Spleen (tissue), 11 donors: ENCODE results near the gene SIPA1. TPM values are rescaled to one million over a fixed set of nuclear protein-coding genes. Genes with fewer than 3 reads are reported as not detected.
"Not testable (repeated sequence)": the region's sequence is repeated elsewhere in the genome, so short reads cannot be mapped to it uniquely, and the experiment has no call there.

Source experiments
- DNase-seq: peaks from one replicate; pipeline ENCODE4 v3.0.0-alpha.2; 2020
- H3K27ac ChIP-seq, 8 donors: fragments of 200-600 bp; sonication (generic) in 7 of 8; 1 replicate in 4 of 8; 2 replicates in 4 of 8; pipeline versions ENCODE4 v1.5.0 to v1.8.0; 2016 to 2021; ENCODE audit warnings: inconsistent platforms in 4 of 8, mild to moderate bottlenecking in 4 of 8, moderate library complexity in 1 of 8
- H3K27me3 ChIP-seq, 7 donors: fragments of 200-600 bp; sonication (generic) in 6 of 7; replicated peaks in 1 of 7; 1 replicate in 4 of 7; 2 replicates in 3 of 7; pipeline versions ENCODE4 v1.5.0 to v1.8.0; 2016 to 2021; ENCODE audit warnings: inconsistent platforms in 3 of 7, mild to moderate bottlenecking in 1 of 7
- H3K36me3 ChIP-seq, 6 donors: fragments of 200-600 bp; sonication (generic) in 5 of 6; 1 replicate in 4 of 6; 2 replicates in 2 of 6; pipeline versions ENCODE4 v1.5.0 to v1.8.0; 2016 to 2021; ENCODE audit warnings: inconsistent platforms in 2 of 6
- H3K4me1 ChIP-seq, 6 donors: fragments of 200-600 bp; sonication (generic) in 5 of 6; 1 replicate in 3 of 6; 2 replicates in 3 of 6; pipeline versions ENCODE4 v1.5.0 to v1.8.0; 2016 to 2021; ENCODE audit warnings: inconsistent platforms in 3 of 6
- H3K4me3 ChIP-seq, 8 donors: fragments of 200-600 bp; sonication (generic) in 7 of 8; 1 replicate in 4 of 8; 2 replicates in 4 of 8; pipeline versions ENCODE4 v1.5.0 to v1.8.0; 2016 to 2021; ENCODE audit warnings: inconsistent platforms in 4 of 8, mild to moderate bottlenecking in 4 of 8, moderate library complexity in 2 of 8
- H3K9me3 ChIP-seq, 8 donors: fragments of 200-600 bp; sonication (generic) in 7 of 8; 1 replicate in 4 of 8; 2 replicates in 4 of 8; pipeline versions ENCODE4 v1.5.0 to v1.8.0; 2016 to 2021; ENCODE audit warnings: inconsistent platforms in 4 of 8
- CTCF ChIP-seq, 11 experiments: fragments of 200-600 bp in 7 of 11; fragments of 450-650 bp in 4 of 11; sonication (generic) in 4 of 11; IDR thresholded peaks in 8 of 11; conservative IDR thresholded peaks in 3 of 11; 1 replicate in 7 of 11; 2 replicates in 4 of 11; pipeline versions ENCODE4 v1.4.0 to v1.8.0; 2016 to 2021; ENCODE audit warnings: antibody characterized with exemption in 11 of 11, inconsistent platforms in 4 of 11, mild to moderate bottlenecking in 1 of 11
- POLR2A ChIP-seq, 3 donors: fragments of 450-650 bp; IDR thresholded peaks; one replicate each; pipeline ENCODE4 v1.5.1; 2017; ENCODE audit warnings: antibody characterized with exemption in 3 of 3, mild to moderate bottlenecking in 1 of 3
- POLR2AphosphoS5 ChIP-seq, 3 donors: sonication (generic); formaldehyde crosslinking; IDR thresholded peaks; one replicate each; pipeline ENCODE4 v1.5.1; 2017; ENCODE audit warnings: antibody characterized with exemption in 3 of 3
- WGBS, 5 donors: extraction: QIAGEN DNeasy Blood & Tissue Kit in 3 of 5; methylation state at CpG; one replicate each; pipeline versions ENCODE4 v1.1.5 to v1.1.7; 2013 to 2018; 5-methylcytosine and 5-hydroxymethylcytosine counted together
- intact Hi-C: fragments of 100-400 bp; cut with DNase I; formaldehyde crosslinking; loops from one replicate; pipeline ENCODE4 v1.15.0; 2023; ENCODE audit warnings: low total_unique reads
- polyA plus RNA-seq, 3 donors: library from polyadenylated mRNA; stranded (reverse); fragments of 200-250 nt; gene quantifications; one replicate each; pipeline ENCODE4 v1.2.1, GENCODE V29; 2013
- total RNA-seq, 7 donors: library from RNA; depleted of rRNA in 3 of 7; stranded (reverse); fragments of >200 nt in 3 of 7; fragmentation: NEBNext Ultra II Directional in 4 of 7; extraction: Animal tissue kit (Norgen Biotek cat#: 25700) in 4 of 7; gene quantifications; one replicate each; pipeline versions ENCODE4 v1.1.0 to v1.2.1, GENCODE V29; 2016 to 2021
- donor health status: healthy with polysubstance abuse.
- donor health status: DM: no; HTN: no; CAD: no; lungs with moderate emphysema.
- donor health status: DM: no; HTN: no; CAD: no.
- donor health status: Bipolar disorder and iron deficiency.
- donor health status: healthy.
- donor health status: DM: no; HTN: no; CAD: no.
- donor health status: DM: yes; HTN: yes; CAD: no.

Gene SIPA1
- total and polyA plus RNA-seq, 10 donors, result 167 to 423 (median 272) TPM

- 90 to 95% (median 93%) methylated on average over 21 to 28 of the region's 28 CpGs for WGBS, 5 donors
- peak; percentile 79 for DNase-seq
- peak overlapping the region in 6 of 8 donors; percentile 79 to 99 (median 97) for H3K27ac ChIP-seq
- H3K4me3 ChIP-seq, result no peak overlapping the region
- no peaks in the 10 kb centered on the region for H3K27me3 ChIP-seq
- TF ChIP-seq CTCF (IDR thresholded peaks at IDR 0.05 in 8 of 11, conservative IDR thresholded peaks at IDR 0.05 in 3 of 11), result no peak
- TF ChIP-seq POLR2AphosphoS5 (IDR thresholded peaks at IDR 0.05), result no peak
- TF ChIP-seq POLR2A (IDR thresholded peaks at IDR 0.05), result no peak
- intact Hi-C loops, result loop anchor here (10.0 kb wide), 1 partner anchor 68 kb away; no protein-coding TSS in a partner anchor
- H3K9me3 ChIP-seq, result no peaks in the 10 kb centered on the region
- peaks cover 2 to 67% (median 39%) of the 10 kb centered on the region in 6 donors for H3K36me3 ChIP-seq
- peaks cover 52 to 96% (median 76%) of the 10 kb centered on the region in 6 donors for H3K4me1 ChIP-seq
Observed at GRCh38 chr11:65636108-65637031, 1.5 kb upstream of the SIPA1 start.

GRCh38 chr11:65637032-65637557 lies 806 bp upstream of the SIPA1 start:
- DNase-seq, result peak; percentile 76
- intact Hi-C loops, result loop anchor here (10.0 kb wide), 1 partner anchor 68 kb away; no protein-coding TSS in a partner anchor
- Histone ChIP-seq H3K4me1 (peaks cover 59 to 96% (median 81%) of the 10 kb centered on the region in 6 donors), H3K27ac (peak overlapping the region; percentile 79 to 99 (median 96)), H3K9me3 (no peaks in the 10 kb centered on the region), H3K36me3 (peaks cover 2 to 67% (median 40%) of the 10 kb centered on the region in 6 donors), H3K4me3 (peak overlapping the region in 2 of 8 donors; percentile 84 to 93), H3K27me3 (no peaks in the 10 kb centered on the region)
- 76 to 91% (median 79%) methylated on average over 3 of the region's 3 CpGs for WGBS, 5 donors
- TF ChIP-seq POLR2AphosphoS5 (IDR thresholded peaks at IDR 0.05) (no peak), CTCF (IDR thresholded peaks at IDR 0.05 in 8 of 11, conservative IDR thresholded peaks at IDR 0.05 in 3 of 11) (no peak), POLR2A (IDR thresholded peaks at IDR 0.05) (no peak)

- Histone ChIP-seq H3K4me3 (peak overlapping the region; percentile 66 to 95 (median 88)), H3K36me3 (peaks cover 2 to 67% (median 58%) of the 10 kb centered on the region in 6 donors), H3K4me1 (peaks cover 50 to 96% (median 81%) of the 10 kb centered on the region in 6 donors), H3K27ac (peak overlapping the region; percentile 79 to 99 (median 96))
- not testable (repeated sequence) for H3K27me3 ChIP-seq, H3K9me3 ChIP-seq, DNase-seq
- intact Hi-C loops, result loop anchor here (10.0 kb wide), 1 partner anchor 66 kb away; no protein-coding TSS in a partner anchor
- 53 to 70% (median 67%) methylated on average over 8 to 9 of the region's 9 CpGs for WGBS, 5 donors
Observed at GRCh38 chr11:65639228-65639597, 1.3 kb downstream of the SIPA1 start.

GRCh38 chr11:65639623-65640482 lies 2.0 kb downstream of the SIPA1 start:
- DNase-seq, result peak; percentile 96
- intact Hi-C loops, result loop anchor here (10.0 kb wide), 1 partner anchor 65 kb away; no protein-coding TSS in a partner anchor
- peaks cover 46 to 96% (median 78%) of the 10 kb centered on the region in 6 donors for H3K4me1 ChIP-seq
- TF ChIP-seq POLR2AphosphoS5 (IDR thresholded peaks at IDR 0.05) (peak; percentile 75 to 97 (median 85)), POLR2A (IDR thresholded peaks at IDR 0.05) (peak; percentile 53 to 86 (median 69)), CTCF (IDR thresholded peaks at IDR 0.05 in 8 of 11, conservative IDR thresholded peaks at IDR 0.05 in 3 of 11) (no peak)
- no peaks in the 10 kb centered on the region for H3K27me3 ChIP-seq
- H3K4me3 ChIP-seq, result peak overlapping the region; percentile 31 to 93 (median 85)
- H3K27ac ChIP-seq, result peak overlapping the region; percentile 79 to 99 (median 96)
- peaks cover 2 to 67% (median 56%) of the 10 kb centered on the region in 6 donors for H3K36me3 ChIP-seq
- H3K9me3 ChIP-seq, result no peaks in the 10 kb centered on the region
- WGBS, 5 donors, result 8 to 18% (median 13%) methylated on average over 6 to 8 of the region's 8 CpGs
